Measurements from ENCODE around the gene NFIA.

NFIA gene

GRCh38 chr1:61284248-61284854 lies 202.0 kb downstream of the NFIA start:
- Histone ChIP-seq H2AFZ (ENCODE audit: low read length) (no peak overlapping the region), H3K27me3 (ENCODE audit: insufficient read depth, low read length, poor library complexity, severe bottlenecking) (no peaks in the 10 kb centered on the region), H4K20me1 (ENCODE audit: insufficient read depth, low read length, poor library complexity, severe bottlenecking) (no peaks in the 10 kb centered on the region), H3K9me3 (ENCODE audit: insufficient read depth, low read depth, low read length) (no peaks in the 10 kb centered on the region), H3K9me2 (replicated peaks; ENCODE audit: low read depth, low read length) (no peaks in the 10 kb centered on the region), H3F3A (ENCODE audit: low read depth) (no peaks in the 10 kb centered on the region), H3K36me3 (ENCODE audit: insufficient read depth, low read length) (no peaks in the 10 kb centered on the region), H3K4me2 (ENCODE audit: low read depth, low read length, poor library complexity, severe bottlenecking) (no peak overlapping the region), H3K79me2 (ENCODE audit: insufficient read depth, low read length) (no peaks in the 10 kb centered on the region), H3K9ac (ENCODE audit: low read depth, low read length, poor library complexity, severe bottlenecking) (no peak overlapping the region), H3K4me3 (ENCODE audit: low read length, poor library complexity, severe bottlenecking) (no peak overlapping the region), H3K4me1 (ENCODE audit: insufficient read depth, low read length, poor library complexity, severe bottlenecking) (no peaks in the 10 kb centered on the region)
- TF ChIP-seq EZH2phosphoT487 (IDR thresholded peaks at IDR 0.05; ENCODE audit: borderline replicate concordance), result no peak
- TF ChIP-seq, protein P1, sequence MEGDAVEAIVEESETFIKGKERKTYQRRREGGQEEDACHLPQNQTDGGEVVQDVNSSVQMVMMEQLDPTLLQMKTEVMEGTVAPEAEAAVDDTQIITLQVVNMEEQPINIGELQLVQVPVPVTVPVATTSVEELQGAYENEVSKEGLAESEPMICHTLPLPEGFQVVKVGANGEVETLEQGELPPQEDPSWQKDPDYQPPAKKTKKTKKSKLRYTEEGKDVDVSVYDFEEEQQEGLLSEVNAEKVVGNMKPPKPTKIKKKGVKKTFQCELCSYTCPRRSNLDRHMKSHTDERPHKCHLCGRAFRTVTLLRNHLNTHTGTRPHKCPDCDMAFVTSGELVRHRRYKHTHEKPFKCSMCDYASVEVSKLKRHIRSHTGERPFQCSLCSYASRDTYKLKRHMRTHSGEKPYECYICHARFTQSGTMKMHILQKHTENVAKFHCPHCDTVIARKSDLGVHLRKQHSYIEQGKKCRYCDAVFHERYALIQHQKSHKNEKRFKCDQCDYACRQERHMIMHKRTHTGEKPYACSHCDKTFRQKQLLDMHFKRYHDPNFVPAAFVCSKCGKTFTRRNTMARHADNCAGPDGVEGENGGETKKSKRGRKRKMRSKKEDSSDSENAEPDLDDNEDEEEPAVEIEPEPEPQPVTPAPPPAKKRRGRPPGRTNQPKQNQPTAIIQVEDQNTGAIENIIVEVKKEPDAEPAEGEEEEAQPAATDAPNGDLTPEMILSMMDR (conservative IDR thresholded peaks at IDR 0.05; ENCODE audit: low read length), result no peak

GRCh38 chr1:61284936-61285335 lies 202.6 kb downstream of the NFIA start:
- H3K9me2 ChIP-seq (replicated peaks; ENCODE audit: low read depth, low read length), result no peaks in the 10 kb centered on the region
- no peaks in the 10 kb centered on the region for H3K79me2 ChIP-seq (ENCODE audit: insufficient read depth, low read length)
- TF ChIP-seq EZH2phosphoT487 (IDR thresholded peaks at IDR 0.05; ENCODE audit: borderline replicate concordance), result no peak
- TF ChIP-seq, protein P1 (conservative IDR thresholded peaks at IDR 0.05; ENCODE audit: low read length), result no peak
- H3K36me3 ChIP-seq (ENCODE audit: insufficient read depth, low read length), result no peaks in the 10 kb centered on the region
- no peak overlapping the region for H3K4me2 ChIP-seq (ENCODE audit: low read depth, low read length, poor library complexity, severe bottlenecking)
- H3K27me3 ChIP-seq (ENCODE audit: insufficient read depth, low read length, poor library complexity, severe bottlenecking), result no peaks in the 10 kb centered on the region
- no peak overlapping the region for H3K9ac ChIP-seq (ENCODE audit: low read depth, low read length, poor library complexity, severe bottlenecking)
- no peak overlapping the region for H2AFZ ChIP-seq (ENCODE audit: low read length)
- no peaks in the 10 kb centered on the region for H3K4me1 ChIP-seq (ENCODE audit: insufficient read depth, low read length, poor library complexity, severe bottlenecking)
- H3K9me3 ChIP-seq (ENCODE audit: insufficient read depth, low read depth, low read length), result no peaks in the 10 kb centered on the region
- no peak overlapping the region for H3K4me3 ChIP-seq (ENCODE audit: low read length, poor library complexity, severe bottlenecking)
- H3F3A ChIP-seq (ENCODE audit: low read depth), result no peaks in the 10 kb centered on the region
- no peaks in the 10 kb centered on the region for H4K20me1 ChIP-seq (ENCODE audit: insufficient read depth, low read length, poor library complexity, severe bottlenecking)

DNA sequence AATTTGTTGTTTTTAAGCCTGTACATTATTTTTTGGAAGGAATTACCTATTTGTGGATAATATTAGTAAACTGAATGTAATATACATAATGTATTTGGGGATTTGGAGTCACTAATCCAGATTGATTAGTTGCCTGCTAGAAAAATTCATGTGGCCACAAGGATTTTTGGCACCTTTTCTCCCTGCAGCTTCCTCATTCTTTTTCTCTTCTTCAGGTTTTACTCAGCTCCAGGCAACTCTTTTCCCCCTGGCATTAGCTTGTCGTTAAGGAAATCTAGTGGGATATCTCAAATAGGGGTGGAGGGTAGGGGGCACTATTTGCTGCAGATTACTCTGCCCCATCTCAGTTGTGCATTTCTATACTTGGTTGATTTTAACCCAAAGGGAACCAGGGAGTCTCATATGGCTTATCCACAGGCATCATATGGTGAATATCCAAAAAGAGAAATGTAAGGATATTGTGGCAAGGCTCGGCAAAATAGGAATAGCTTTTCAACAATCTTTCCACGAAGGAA lies 203.1 kb downstream of the NFIA start:
- no peaks in the 10 kb centered on the region for H4K20me1 ChIP-seq (ENCODE audit: insufficient read depth, low read length, poor library complexity, severe bottlenecking)
- no peaks in the 10 kb centered on the region for H3K36me3 ChIP-seq (ENCODE audit: insufficient read depth, low read length)
- H3K4me2 ChIP-seq (ENCODE audit: low read depth, low read length, poor library complexity, severe bottlenecking), result no peak overlapping the region
- H2AFZ ChIP-seq (ENCODE audit: low read length), result no peak overlapping the region
- H3K79me2 ChIP-seq (ENCODE audit: insufficient read depth, low read length), result no peaks in the 10 kb centered on the region
- H3K9me3 ChIP-seq (ENCODE audit: insufficient read depth, low read depth, low read length), result no peaks in the 10 kb centered on the region
- no peaks in the 10 kb centered on the region for H3K4me1 ChIP-seq (ENCODE audit: insufficient read depth, low read length, poor library complexity, severe bottlenecking)
- H3F3A ChIP-seq (ENCODE audit: low read depth), result no peaks in the 10 kb centered on the region
- TF ChIP-seq, protein P1 (conservative IDR thresholded peaks at IDR 0.05; ENCODE audit: low read length), result no peak
- no peak for TF ChIP-seq EZH2phosphoT487 (IDR thresholded peaks at IDR 0.05; ENCODE audit: borderline replicate concordance)
- no peaks in the 10 kb centered on the region for H3K27me3 ChIP-seq (ENCODE audit: insufficient read depth, low read length, poor library complexity, severe bottlenecking)
- H3K4me3 ChIP-seq (ENCODE audit: low read length, poor library complexity, severe bottlenecking), result no peak overlapping the region
- H3K9ac ChIP-seq (ENCODE audit: low read depth, low read length, poor library complexity, severe bottlenecking), result no peak overlapping the region
- no peaks in the 10 kb centered on the region for H3K9me2 ChIP-seq (replicated peaks; ENCODE audit: low read depth, low read length)

Data from Loucy (cell line).